GM12878 (cell line): ENCODE data around the gene ZMIZ1. TPM values are rescaled to one million over a fixed set of nuclear protein-coding genes. Genes with fewer than 3 reads are reported as not detected.

Experiments used
- BRCA1 ChIP-seq: IDR thresholded peaks from 2 replicates; pipeline ENCODE4 v1.6.1; 2011; ENCODE audit warnings: low read depth, low read length, improper control_type of control experiment
- CEBPB ChIP-seq, 2 experiments: fragments of 150-350 bp in 1 of 2; IDR thresholded peaks; 2 replicates each; pipeline ENCODE4 v1.6.1; 2012 to 2014; ENCODE audit warnings: low read depth in 2 of 2, low read length in 2 of 2, borderline replicate concordance in 1 of 2, inconsistent platforms in 1 of 2
- EGR1 ChIP-seq, 2 experiments: IDR thresholded peaks; 1 replicate in 1 of 2; 2 replicates in 1 of 2; pipeline ENCODE4 v1.6.1; 2011 to 2012; ENCODE audit warnings: low read depth in 2 of 2, low read length in 2 of 2, borderline replicate concordance in 1 of 2, mild to moderate bottlenecking in 1 of 2, moderate library complexity in 1 of 2
- ESRRA ChIP-seq: IDR thresholded peaks from 2 replicates; pipeline ENCODE4 v1.6.1; 2012; ENCODE audit warnings: mild to moderate bottlenecking, low read length, improper control_type of control experiment
- IRF4 ChIP-seq: IDR thresholded peaks from 2 replicates; pipeline ENCODE4 v1.6.1; 2011; ENCODE audit warnings: low read depth, low read length
- IRF5 ChIP-seq: fragments of 450-650 bp; IDR thresholded peaks from 2 replicates; pipeline ENCODE4 v1.6.1; 2017; ENCODE audit warnings: borderline replicate concordance
- MYB ChIP-seq: fragments of 150-350 bp; IDR thresholded peaks from 2 replicates; pipeline ENCODE4 v1.6.1; 2014; ENCODE audit warnings: mild to moderate bottlenecking, low read depth, low read length, borderline replicate concordance
- NFXL1 ChIP-seq: fragments of 450-650 bp; IDR thresholded peaks from 2 replicates; pipeline ENCODE4 v1.6.1; 2017; ENCODE audit warnings: antibody characterized with exemption, mild to moderate bottlenecking, borderline replicate concordance
- NR2C2 ChIP-seq: IDR thresholded peaks from 2 replicates; pipeline ENCODE4 v1.6.1; 2011; ENCODE audit warnings: borderline replicate concordance, low read depth; ENCODE audit not compliant: control insufficient read depth, insufficient read length
- PKNOX1 ChIP-seq: fragments of 450-650 bp; IDR thresholded peaks from 2 replicates; pipeline ENCODE4 v1.6.1; 2016; ENCODE audit warnings: mild to moderate bottlenecking
- PML ChIP-seq: IDR thresholded peaks from 2 replicates; pipeline ENCODE4 v1.6.1; 2012; ENCODE audit warnings: low read length, inconsistent platforms
- POLR2A ChIP-seq: IDR thresholded peaks from 2 replicates; pipeline ENCODE4 v1.6.1; 2011; ENCODE audit warnings: low read depth, mild to moderate bottlenecking, low read length
- RAD51 ChIP-seq: fragments of 450-650 bp; IDR thresholded peaks from 2 replicates; pipeline ENCODE4 v1.6.1; 2016; ENCODE audit warnings: moderate library complexity, mild to moderate bottlenecking, inconsistent platforms
- RCOR1 ChIP-seq: conservative IDR thresholded peaks from 2 replicates; pipeline ENCODE4 v1.6.1; 2012; ENCODE audit warnings: low read depth, low read length, improper control_type of control experiment
- REST ChIP-seq: IDR thresholded peaks from 2 replicates; pipeline ENCODE4 v1.6.1; 2012; ENCODE audit warnings: mild to moderate bottlenecking, low read depth, low read length
- SMARCA5 ChIP-seq: fragments of 450-650 bp; IDR thresholded peaks from 2 replicates; pipeline ENCODE4 v1.6.1; 2017; ENCODE audit warnings: mild to moderate bottlenecking
- STAT1 ChIP-seq: fragments of 450-650 bp; conservative IDR thresholded peaks from 2 replicates; pipeline ENCODE4 v1.6.1; 2014; ENCODE audit warnings: antibody characterized with exemption, mild to moderate bottlenecking
- SUPT20H ChIP-seq: IDR thresholded peaks from 2 replicates; pipeline ENCODE4 v1.6.1; 2011; ENCODE audit warnings: low read depth, mild to moderate bottlenecking, low read length, moderate library complexity, borderline replicate concordance; ENCODE audit not compliant: control insufficient read depth
- TAF1 ChIP-seq: IDR thresholded peaks from 2 replicates; pipeline ENCODE4 v1.6.1; 2011; ENCODE audit warnings: mild to moderate bottlenecking, low read depth, low read length, borderline replicate concordance
- WRNIP1 ChIP-seq: IDR thresholded peaks from 2 replicates; pipeline ENCODE4 v1.6.1; 2011; ENCODE audit warnings: low read depth, low read length, improper control_type of control experiment, borderline replicate concordance
- ZBTB4 ChIP-seq: fragments of 450-650 bp; formaldehyde crosslinking; IDR thresholded peaks from 2 replicates; pipeline ENCODE4 v1.4.0; 2022; ENCODE audit warnings: mild to moderate bottlenecking, moderate library complexity
- ZSCAN29 ChIP-seq: fragments of 450-650 bp; IDR thresholded peaks from 2 replicates; pipeline ENCODE4 v1.6.1; 2017; ENCODE audit warnings: mild to moderate bottlenecking, moderate library complexity
- polyA plus RNA-seq, 11 experiments: library from polyadenylated mRNA; depleted of rRNA in 4 of 11; unstranded in 6 of 11; stranded (reverse) in 5 of 11; fragments of >200 nt; fragmentation: Nextera tagmentation in 4 of 11; fragmentation: Illumina TruSeq in 1 of 11; extraction: Ambion mirVana in 4 of 11; extraction: Trizol in 1 of 11; gene quantifications; 1 replicate in 1 of 11; 2 replicates in 10 of 11; pipeline versions ENCODE4 v1.2.1 to v1.2.3, GENCODE V29; 2011 to 2016; ENCODE audit warnings: inconsistent platforms in 2 of 11, missing spikeins in 2 of 11, low read depth in 1 of 11
- total RNA-seq, 4 experiments: library from RNA; depleted of rRNA in 3 of 4; stranded (reverse); fragments of >200 nt in 3 of 4; fragmentation: Illumina TruSeq in 1 of 4; extraction: Trizol in 1 of 4; gene quantifications; 2 replicates each; pipeline versions ENCODE4 v1.2.1 to v1.2.3, GENCODE V29; 2013 to 2021

ZMIZ1 gene
- total and polyA plus RNA-seq, 10 of the 15 experiments (the other 5 are each of a cell fraction or from before 2014, with no cell fraction given), result 3.1 to 82.3 (median 14.9) TPM

GRCh38 chr10:79347894-79348639 lies 279.3 kb downstream of the ZMIZ1 start (continued):
- TF ChIP-seq IRF5 (no peak), SMARCA5 (no peak), STAT1 (no peak), POLR2A (peak; percentile 71), ZSCAN29 (no peak), REST (no peak), CEBPB (IDR thresholded peaks at IDR 0.05; ENCODE audit: borderline replicate concordance in 1 of 2, low read depth in 2 of 2, low read length in 2 of 2) (peak in 1 of 2 experiments; percentile 60; a peak in 2 of 4 replicates), SUPT20H (no peak), NR2C2 (no peak), PML (no peak; the same call in 1 of the 2 replicates), ESRRA (peak; percentile 73; the same call in 1 of the 2 replicates), WRNIP1 (no peak), RAD51 (peak; percentile 70), ZBTB4 (CRISPR knock-in tag) (no peak), MYB (no peak), EGR1 (IDR thresholded peaks at IDR 0.05; ENCODE audit: borderline replicate concordance in 1 of 2, low read depth in 2 of 2, low read length in 2 of 2) (no peak), NFXL1 (no peak), BRCA1 (no peak), IRF4 (no peak; the same call in 1 of the 2 replicates), PKNOX1 (no peak), RCOR1 (no peak), TAF1 (no peak; the same call in 1 of the 2 replicates)
